Stimulated activated CD4-positive, alpha-beta T cell treated with anti-CD3 and anti-CD28 coated beads, Interleukin-4, amount 100 ng/mL, for 24 hours (primary cell): ENCODE measurements around the gene TMEM87A.

ENCODE experiments used
- DNase-seq: peaks from one replicate; pipeline ENCODE4 v3.0.0-alpha.2; 2020

TMEM87A gene

DNA sequence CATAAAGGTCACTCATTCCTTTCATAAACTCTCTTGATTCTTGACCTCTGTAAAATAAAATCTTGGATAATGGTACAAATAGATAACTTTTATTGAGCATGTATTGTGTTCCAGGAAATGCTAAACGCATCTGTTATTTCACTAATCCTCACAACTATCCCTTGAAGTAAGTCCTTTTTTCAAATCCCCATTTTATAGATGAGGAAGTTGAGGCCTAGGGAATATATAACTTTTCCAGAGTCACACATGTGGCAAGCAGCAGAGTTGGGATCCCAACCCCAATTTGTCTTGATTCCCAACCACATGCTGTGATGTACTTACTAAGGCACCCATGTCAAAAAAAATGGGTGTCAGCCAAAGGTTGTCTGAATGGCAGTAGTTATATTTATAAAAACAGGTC lies 71.4 kb downstream of the TMEM87A start:
- DNase-seq: no peak

DNA sequence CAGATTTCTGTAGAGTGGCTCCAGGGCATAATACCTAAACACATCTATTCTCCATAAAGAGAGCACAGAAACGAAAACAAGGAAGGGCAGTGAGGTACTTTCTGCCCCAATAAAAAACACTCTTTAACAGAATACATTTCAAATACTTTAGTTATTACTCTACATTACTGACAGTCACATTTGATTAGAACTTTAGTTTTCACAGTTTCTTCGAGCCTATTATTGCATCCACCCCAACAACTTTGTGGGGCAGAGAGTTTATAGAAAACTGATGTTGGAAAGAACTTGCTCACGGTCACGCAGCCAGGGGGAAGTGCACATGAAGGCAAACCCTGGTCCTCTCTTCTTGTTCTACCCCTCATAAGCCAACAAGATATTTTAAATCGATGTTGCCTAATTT lies 74.1 kb downstream of the TMEM87A start:
- DNase-seq: no peak

DNA sequence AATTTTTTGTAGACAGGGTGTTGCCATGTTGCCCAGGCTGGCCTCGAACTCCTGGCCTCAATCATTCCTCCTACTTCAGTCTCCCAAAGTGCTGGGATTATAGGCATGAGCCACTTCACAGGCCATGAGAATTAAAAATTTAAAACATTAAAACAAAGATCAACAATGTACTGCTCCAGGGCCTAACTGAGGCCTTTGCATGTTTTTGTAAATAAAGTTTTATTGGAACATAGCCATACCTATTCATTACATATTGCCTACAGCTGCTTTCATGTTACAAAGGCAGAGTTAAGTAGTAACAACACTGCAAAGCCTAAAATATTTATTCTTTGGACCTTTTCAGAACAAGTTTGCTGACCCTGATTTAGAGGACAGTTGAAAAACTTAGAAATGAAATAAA lies 74.7 kb downstream of the TMEM87A start:
- no peak for DNase-seq

DNA sequence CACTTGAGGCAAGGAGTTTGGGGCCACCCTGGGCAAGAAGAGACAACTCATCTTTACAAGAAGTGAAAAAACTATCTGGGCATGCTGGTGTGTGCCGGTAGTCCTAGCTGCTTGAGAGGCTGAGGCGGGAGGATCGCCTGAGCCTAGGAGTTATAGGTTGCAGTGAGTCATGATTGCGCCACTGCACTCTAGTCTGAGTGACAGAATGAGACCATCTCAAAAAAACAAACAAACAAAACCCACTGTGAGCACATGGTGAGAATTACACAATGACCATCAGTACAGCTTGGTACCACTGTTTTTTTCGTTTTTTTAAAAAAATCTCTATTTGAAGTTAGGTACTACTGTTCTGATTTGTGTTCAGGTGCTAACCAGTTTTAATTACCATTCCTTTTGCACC lies 78.7 kb downstream of the TMEM87A start:
- DNase-seq: no peak

DNA sequence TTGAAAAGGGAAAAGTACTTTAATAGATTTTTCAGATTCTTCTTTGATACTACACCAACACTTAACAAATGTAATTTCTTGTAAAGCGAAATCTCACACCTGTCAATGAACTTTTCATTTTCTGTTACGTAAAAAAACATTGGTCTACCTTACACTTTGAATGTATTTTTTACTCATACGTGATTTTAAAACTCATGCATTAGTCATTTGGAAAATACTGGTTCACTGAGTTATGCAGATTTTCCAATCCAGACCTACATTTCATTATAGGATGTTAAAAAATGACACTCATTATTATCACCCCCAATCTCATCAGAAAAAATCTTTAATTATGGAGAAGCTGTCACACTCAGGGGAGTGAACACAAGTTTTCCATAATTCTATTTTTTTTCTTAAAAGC lies 79.8 kb downstream of the TMEM87A start:
- DNase-seq: no peak

DNA sequence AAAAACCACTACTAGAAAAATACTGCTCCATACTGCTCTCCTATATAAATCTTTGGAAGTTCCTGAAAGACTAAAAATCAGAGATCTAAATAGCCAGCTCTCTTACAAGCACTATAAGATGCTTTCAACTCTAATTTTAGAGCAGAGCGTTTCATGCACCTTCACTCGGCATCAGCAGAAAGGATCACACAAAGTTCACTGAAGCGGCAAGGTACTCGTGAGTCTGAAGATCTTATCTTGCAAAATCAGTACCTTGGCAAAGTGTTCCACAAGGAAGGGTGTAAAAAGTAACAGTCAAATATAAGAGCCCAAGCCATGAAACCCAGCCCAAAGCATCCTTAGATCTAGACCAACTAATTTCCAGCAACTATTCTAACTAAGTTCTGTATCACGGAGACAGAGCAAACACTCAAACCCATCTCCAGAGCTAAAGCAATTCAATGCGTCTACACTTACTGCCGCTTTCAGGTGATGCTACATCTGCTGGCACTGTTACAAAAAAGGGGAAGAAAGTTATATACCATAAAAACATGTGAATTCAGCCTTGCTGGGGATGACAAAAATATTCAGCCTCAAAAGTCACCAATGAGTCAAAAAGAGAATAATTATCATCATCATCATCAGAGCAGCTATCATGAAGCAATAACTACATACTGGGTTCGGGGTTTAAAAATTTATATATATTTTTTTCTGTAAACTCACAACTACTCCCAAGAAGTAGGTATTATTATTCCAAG lies 81.5 kb downstream of the TMEM87A start:
- DNase-seq: no peak

DNA sequence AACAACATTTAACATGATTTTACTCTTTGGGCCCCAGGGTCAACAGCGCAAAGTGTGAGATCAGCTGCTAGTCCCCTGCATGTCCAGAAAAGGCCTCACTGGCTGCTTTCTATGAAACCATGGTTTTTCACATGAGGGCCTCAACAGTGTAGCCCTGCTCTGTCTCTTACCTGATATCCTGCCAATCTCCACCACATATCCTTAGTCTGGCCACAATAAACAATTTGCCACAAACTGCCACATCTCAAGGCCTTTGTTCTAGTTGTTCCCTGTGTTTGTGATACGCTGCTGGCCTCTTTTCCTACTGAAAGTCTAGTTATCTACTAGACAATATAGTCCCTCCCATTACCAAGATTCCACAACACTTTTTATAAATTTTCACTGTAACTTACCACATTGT lies 82.9 kb downstream of the TMEM87A start:
- DNase-seq: no peak

DNA sequence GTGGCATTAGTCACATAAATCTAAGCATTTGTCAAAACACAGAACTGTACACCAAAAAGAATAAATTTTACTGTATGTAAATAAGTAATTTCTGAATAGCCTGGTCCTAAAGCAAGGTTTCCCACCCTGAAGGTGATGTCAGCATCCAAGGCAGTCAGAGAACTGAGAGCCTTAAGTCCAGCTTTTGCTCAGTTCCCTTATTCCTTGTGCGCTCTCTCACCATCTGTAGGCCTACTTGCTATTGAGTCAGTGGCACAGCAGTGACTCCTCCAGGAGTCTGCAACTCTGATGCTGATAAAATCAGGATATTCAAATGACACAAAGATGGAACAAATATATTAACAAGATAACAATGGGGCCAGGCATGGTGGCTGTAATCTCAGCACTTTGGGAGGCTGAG lies 87.4 kb downstream of the TMEM87A start:
- no peak for DNase-seq

DNA sequence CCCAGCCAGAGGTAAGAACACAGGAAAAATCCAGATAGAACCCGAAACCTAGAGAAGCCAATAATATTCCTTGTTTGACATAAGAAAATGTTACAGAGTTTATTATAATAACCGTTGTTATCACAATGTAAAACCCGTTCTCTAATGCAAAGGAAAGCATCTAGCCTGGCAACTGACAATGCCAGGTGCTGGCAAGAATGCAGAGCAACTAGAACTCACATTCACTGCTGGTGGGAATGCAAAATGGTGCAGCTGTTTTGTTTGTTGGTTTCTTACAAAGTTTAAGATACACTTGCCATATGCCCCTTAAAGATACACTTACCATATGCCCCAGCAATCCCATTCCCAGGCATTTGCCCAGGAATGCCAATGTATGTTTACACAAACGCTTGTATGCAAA lies 88.5 kb downstream of the TMEM87A start:
- no peak for DNase-seq

DNA sequence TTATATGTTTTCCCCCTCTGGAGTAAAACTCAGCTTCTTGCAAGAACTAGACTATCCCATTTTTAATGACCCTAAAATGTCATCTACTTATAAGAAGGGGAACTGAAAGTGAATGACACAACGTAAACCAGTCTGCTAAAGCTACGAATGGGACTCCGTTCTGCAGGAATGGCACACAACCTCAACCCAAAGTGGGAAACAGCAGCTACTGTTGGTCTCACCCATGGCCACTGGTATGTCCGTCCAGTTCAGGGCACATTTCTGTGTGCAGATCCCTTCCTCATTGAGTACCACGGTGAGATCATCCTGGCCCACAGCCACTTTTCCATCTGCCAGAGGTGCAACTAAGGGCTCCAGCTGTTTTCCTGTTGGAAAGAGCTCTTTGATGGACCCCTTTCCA lies 88.9 kb downstream of the TMEM87A start:
- no peak for DNase-seq

DNA sequence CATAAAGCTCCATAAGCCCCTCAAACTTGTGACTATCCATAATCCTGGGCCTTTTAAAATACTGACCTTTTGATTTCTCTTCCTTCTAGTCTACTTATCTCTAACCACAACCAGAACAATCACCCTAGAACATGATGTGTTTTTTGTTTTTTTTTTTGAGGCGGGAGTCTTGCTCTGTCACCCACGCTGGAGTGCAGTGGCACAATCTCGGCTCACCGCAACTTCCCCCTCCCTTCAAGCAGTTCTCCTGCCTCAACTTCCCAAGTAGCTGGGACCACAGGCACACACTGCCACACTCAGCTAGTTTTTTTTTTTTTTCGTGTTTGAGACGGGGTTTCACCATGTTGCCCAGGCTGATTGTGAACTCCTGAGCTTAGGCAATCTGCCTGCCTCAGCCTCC lies 90.3 kb downstream of the TMEM87A start:
- no peak for DNase-seq

DNA sequence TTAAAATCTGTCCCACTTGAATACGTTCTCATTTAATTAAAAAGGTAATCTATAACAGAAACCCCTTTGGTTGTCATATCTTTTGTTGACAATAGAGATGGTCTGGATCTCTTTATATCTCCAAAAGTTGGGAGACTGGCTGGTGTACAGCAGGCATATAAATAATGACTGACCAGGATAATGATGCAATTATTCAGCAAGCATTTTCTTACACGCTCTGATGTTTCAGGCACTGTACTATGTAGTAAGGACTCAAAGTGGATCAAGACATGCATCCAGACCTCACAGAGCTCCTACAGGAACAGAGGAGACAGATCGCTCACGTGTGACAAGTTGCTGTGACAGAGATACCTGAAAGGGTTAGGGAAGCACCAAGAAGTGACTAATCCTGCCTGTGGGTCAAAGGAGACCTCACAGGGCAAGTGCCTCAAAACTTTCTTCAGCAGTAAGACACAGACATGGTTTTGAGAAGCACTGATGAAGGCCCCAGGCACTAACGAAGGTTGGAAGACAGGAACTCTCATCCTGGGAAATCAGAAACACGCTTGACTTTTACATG lies 90.8 kb downstream of the TMEM87A start:
- no peak for DNase-seq

DNA sequence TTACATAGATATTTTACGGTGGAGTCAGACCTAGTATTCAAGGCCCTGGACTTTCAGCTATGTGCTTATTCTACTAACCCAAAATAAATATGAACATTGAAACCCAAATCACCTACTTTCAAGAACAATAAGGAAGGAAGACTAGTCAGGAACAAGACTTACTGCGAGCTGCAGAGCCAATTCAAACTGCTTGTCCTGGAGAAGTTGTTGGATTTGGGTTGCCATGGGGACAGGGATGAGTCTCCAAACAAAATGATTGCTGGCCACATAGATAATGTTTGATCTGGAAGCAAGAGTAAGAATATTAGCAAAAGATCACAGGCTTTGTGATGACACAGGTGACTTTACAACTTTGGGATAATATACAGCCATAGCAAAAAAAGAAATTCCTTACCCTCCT lies 95.2 kb downstream of the TMEM87A start:
- DNase-seq: no peak

DNA sequence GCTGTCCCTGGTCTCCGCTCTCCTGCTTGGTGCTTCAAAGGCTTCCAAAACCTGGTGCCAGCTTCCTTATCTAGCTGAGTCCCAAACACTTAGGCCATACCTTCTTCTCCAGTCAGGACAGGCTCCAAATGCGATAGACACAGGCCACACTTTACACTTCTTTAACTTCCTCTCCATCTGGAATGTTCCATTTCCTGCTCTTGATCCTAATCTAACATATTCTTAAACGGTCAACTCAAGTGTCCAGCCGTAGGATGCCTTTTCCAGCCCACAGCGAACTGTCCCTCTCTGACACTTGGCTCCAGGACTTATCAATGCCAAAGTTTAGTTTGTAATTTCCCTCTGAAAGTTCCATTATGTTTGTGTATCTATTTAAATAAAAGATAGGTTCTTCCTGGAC lies 97.6 kb downstream of the TMEM87A start:
- DNase-seq: no peak

DNA sequence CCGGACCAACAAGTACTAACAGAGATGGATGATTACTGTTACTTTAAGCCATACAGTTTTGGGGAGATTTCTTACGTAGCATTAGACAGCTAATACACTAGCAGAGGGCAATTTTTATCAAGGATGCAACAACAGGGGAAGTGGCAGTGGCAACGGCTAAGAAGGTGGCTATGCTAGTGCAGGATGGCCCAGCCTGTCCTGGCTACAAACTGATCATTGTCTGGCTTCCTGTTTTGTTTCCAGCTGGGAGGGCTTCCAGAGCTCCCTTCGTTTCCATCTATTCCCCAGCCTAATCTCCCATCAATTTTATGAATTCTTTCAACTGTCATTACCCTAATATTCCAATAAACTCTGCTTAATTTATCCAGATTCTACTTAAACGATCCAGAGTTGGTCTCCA lies 100.8 kb downstream of the TMEM87A start:
- DNase-seq: no peak

DNA sequence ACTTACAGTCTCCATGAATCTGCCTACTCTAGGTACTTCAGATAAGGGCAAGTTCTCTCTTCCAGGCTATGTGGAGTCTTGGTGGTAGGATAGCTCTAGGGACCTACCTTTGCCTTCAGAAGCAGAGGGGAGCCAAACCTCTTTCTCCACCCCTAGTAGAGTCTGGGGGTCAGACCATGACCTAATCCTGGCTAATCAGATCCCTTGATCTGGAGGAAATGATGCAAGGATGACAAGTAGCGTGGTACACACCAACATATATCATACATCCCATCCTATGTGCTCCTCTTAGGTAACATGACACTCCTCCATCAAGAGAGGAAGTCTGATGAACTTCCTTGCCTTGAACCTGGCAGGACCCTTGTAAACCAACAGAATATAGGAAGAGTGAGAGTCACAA lies 101.4 kb downstream of the TMEM87A start:
- no peak for DNase-seq

DNA sequence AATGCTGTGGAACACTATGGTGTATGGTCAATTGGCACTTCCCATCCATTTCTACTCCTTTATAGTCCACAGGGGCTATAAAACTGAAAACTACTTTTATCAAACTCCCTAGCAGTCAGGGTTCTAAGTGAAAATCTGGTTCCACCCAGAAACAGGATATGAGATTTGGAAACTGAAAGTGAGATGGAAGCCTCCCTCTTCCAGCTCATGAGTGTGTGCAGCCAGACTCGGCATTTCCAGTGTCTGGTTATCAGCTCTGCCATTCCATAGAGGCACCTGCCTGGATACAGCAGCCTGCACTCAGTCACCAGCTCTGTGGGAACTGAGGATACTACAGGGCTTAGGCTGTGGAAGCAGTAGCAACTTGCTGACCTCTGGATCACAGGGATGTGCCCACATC lies 102.1 kb downstream of the TMEM87A start:
- DNase-seq: no peak

DNA sequence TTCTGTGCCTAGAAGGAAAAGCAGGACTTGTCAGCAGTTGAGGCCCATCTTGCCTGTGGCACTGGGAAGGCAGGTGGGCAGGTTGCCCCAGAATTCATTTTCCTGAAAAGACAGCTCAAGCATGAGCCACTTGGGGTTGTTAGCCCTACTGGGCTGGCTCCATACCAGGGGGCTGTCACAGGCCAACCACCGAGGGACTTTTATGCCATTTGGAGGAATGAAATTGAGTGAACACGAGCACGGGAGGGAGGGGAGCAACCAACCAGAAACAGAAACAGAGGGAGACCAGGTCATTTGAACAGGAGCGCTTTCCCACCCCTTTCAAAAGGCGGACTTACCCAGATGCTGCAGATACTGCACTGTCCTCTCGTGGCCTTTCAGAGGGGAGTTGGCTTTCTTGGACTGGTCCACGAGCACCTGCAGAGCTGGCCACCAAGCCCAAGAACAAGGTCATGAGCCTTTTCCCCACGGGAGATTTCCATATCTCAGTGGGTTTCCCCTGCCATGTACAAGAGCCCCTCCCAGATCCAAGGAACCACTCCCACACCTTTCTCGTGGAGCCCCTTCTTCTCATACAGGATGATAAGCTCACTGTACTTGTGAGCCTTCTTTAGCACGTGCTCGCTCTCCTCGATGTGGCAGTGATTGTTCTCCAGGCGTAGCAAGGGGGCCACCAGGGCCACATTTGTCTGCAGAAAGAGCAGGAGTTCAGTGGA lies 106.8 kb downstream of the TMEM87A start:
- no peak for DNase-seq

DNA sequence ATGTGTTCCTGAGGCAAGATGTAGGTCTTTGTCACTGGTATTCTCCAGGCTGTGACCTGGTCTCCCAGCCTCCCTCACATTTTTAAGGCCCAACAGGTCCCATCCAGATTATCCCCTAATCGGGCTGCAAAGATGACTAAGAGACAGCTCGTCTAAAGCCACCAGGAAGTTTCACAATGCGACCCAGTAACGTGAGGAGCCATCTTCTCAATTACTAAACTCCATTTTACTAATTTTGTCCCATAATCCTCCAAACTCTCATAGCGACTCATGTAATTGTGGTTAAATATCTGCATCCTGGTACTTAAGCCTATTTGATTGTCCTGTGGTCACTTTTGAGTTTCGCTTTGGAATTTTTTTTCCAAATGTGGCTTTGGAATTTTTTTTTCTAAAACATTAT lies 108.1 kb downstream of the TMEM87A start:
- no peak for DNase-seq

DNA sequence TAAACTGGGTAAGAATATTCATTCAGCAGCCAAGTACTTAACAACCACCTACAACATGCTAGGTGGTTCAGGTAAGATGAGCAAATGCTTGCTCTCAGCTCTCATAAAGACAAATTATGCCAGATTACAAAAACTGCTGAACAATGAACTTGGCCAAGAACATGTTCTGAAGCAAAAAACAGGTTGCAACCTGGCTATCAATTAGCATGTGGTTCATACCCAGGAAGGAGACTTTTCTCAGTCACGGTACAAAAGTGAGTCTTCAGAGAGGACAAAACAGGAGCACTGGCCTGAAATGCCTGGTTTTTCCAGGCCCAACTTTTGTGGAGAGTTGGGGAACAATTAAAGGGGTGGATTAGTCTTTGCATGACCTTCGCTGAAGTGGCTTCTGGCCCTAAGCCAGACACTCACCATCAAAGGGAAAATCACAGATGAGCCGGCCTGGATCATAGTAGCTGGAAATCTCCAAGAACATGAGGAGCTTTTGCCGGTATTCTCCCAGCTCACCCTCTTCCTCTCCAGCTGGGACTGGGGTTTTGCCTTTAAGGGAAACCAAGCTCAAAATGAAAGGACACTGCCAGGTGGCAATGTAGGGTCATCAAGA lies 109.2 kb downstream of the TMEM87A start:
- DNase-seq: no peak

DNA sequence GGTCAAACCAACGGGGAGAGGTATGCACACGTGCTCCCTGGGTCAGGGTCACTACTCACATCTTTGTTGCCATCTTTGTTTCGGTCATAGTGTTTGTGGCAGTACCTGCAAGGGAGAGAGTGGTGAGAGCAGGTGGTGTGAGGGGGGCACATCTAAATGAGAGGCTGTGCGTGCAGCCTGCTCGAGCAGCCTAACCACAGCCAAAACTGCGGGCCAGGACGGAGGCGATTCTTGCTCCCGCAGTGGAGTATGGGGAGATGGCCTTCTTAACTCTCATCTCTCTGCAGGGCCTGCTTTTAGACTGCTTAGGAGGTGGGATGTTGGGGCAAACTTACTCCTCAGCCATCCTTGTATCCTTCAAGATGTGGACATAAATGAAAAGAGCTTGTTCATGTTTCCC lies 109.9 kb downstream of the TMEM87A start:
- no peak for DNase-seq
